EL (cell line): ENCODE data around the gene UMAD1.
"Not testable (repeated sequence)": the region's sequence is repeated elsewhere in the genome, so short reads cannot be mapped to it uniquely, and the experiment has no call there.

Source experiments
- DNase-seq: peaks from one replicate; pipeline ENCODE4 v3.0.0-alpha.2; 2016

UMAD1 gene

GRCh38 chr7:7769710-7770627 lies 129.4 kb downstream of the UMAD1 start:
- DNase-seq = no peak

GRCh38 chr7:7771452-7771851 lies 130.9 kb downstream of the UMAD1 start:
- DNase-seq = no peak

- no peak for DNase-seq
Observed at GRCh38 chr7:7772397-7772821, 131.9 kb downstream of the UMAD1 start.

- no peak for DNase-seq
Observed at GRCh38 chr7:7773334-7774309, 133.1 kb downstream of the UMAD1 start.

- no peak for DNase-seq
Observed at GRCh38 chr7:7779888-7780287, 139.3 kb downstream of the UMAD1 start.

- no peak for DNase-seq
Observed at GRCh38 chr7:7783001-7783400, 142.4 kb downstream of the UMAD1 start.

GRCh38 chr7:7785344-7785973 lies 144.9 kb downstream of the UMAD1 start:
- DNase-seq = no peak

GRCh38 chr7:7786595-7786994 lies 146.0 kb downstream of the UMAD1 start:
- no peak for DNase-seq

GRCh38 chr7:7789551-7789988 lies 149.0 kb downstream of the UMAD1 start:
- no peak for DNase-seq

- peak; percentile 9 for DNase-seq
Observed at GRCh38 chr7:7790041-7790741, 149.6 kb downstream of the UMAD1 start.

GRCh38 chr7:7791523-7791922 lies 151.0 kb downstream of the UMAD1 start:
- no peak for DNase-seq

- DNase-seq = no peak
Observed at GRCh38 chr7:7792056-7792455, 151.5 kb downstream of the UMAD1 start.

- DNase-seq = no peak
Observed at GRCh38 chr7:7793249-7793648, 152.7 kb downstream of the UMAD1 start.

- no peak for DNase-seq
Observed at GRCh38 chr7:7793921-7794320, 153.4 kb downstream of the UMAD1 start.

GRCh38 chr7:7795203-7795602 lies 154.7 kb downstream of the UMAD1 start:
- no peak for DNase-seq

- peak; percentile 72 for DNase-seq
Observed at GRCh38 chr7:7795630-7796121, 155.1 kb downstream of the UMAD1 start.

GRCh38 chr7:7798510-7798909 lies 158.0 kb downstream of the UMAD1 start:
- DNase-seq = no peak

- peak; percentile 7 for DNase-seq
Observed at GRCh38 chr7:7799138-7799537, 158.6 kb downstream of the UMAD1 start.

- no peak for DNase-seq
Observed at GRCh38 chr7:7802531-7802930, 162.0 kb downstream of the UMAD1 start.

- no peak for DNase-seq
Observed at GRCh38 chr7:7803715-7804178, 163.2 kb downstream of the UMAD1 start.

- DNase-seq = not testable (repeated sequence)
Observed at GRCh38 chr7:7804822-7805221, 164.3 kb downstream of the UMAD1 start.
